CD14-positive monocyte (primary cell): ENCODE measurements around the gene MICAL2. TPM values are rescaled to one million over a fixed set of nuclear protein-coding genes. Genes with fewer than 3 reads are reported as not detected.

Experiments used
- DNase-seq, 3 donors: peaks; one replicate each; pipeline ENCODE4 v3.0.0-alpha.2; 2011 to 2022
- H2AFZ ChIP-seq: 2 replicates; pipeline ENCODE4 v1.6.0; 2012; ENCODE audit warnings: mild to moderate bottlenecking, low read depth, low read length, inconsistent platforms; ENCODE audit not compliant: insufficient read depth, poor library complexity, severe bottlenecking
- H3K27ac ChIP-seq, 2 donors: 1 replicate in 1 of 2; 2 replicates in 1 of 2; pipeline ENCODE4 v1.5.1; 2012 to 2013; ENCODE audit warnings: low read length in 2 of 2, control low read depth in 1 of 2, inconsistent platforms in 1 of 2, low read depth in 1 of 2, mild to moderate bottlenecking in 1 of 2
- H3K27me3 ChIP-seq, 2 donors: one replicate each; pipeline versions ENCODE4 v1.6.0 to v1.6.1; 2011 to 2013; ENCODE audit warnings: low read length in 2 of 2; ENCODE audit not compliant: control insufficient read depth in 2 of 2, insufficient read depth in 2 of 2
- H3K36me3 ChIP-seq, 2 donors: replicated peaks in 1 of 2; 1 replicate in 1 of 2; 2 replicates in 1 of 2; pipeline versions ENCODE4 v1.5.1 to v1.6.1; 2012 to 2013; ENCODE audit warnings: low read length in 2 of 2, control low read depth in 1 of 2, inconsistent platforms in 1 of 2, mild to moderate bottlenecking in 1 of 2; ENCODE audit not compliant: insufficient read depth in 2 of 2, control insufficient read depth in 1 of 2
- H3K4me1 ChIP-seq, 2 donors: 1 replicate in 1 of 2; 2 replicates in 1 of 2; pipeline versions ENCODE4 v1.5.1 to v1.6.1; 2012 to 2013; ENCODE audit warnings: low read length in 2 of 2, control low read depth in 1 of 2, inconsistent platforms in 1 of 2, mild to moderate bottlenecking in 1 of 2, moderate library complexity in 1 of 2; ENCODE audit not compliant: insufficient read depth in 2 of 2, control insufficient read depth in 1 of 2
- H3K4me2 ChIP-seq: replicated peaks from 2 replicates; pipeline ENCODE3; 2012; ENCODE audit warnings: low read length, moderate library complexity, mild to moderate bottlenecking; ENCODE audit not compliant: poor library complexity, severe bottlenecking; ENCODE audit errors: extremely low read depth
- H3K4me3 ChIP-seq, 3 experiments: fragments of 200-600 bp in 1 of 3; sonication (generic) in 1 of 3; replicated peaks in 1 of 3; 1 replicate in 2 of 3; 2 replicates in 1 of 3; pipeline ENCODE4 v1.5.1; 2011 to 2013; ENCODE audit warnings: low read length in 3 of 3, mild to moderate bottlenecking in 3 of 3, control low read depth in 2 of 3, low read depth in 2 of 3, inconsistent platforms in 1 of 3, moderate library complexity in 1 of 3
- H3K79me2 ChIP-seq: 2 replicates; pipeline ENCODE4 v1.6.0; 2012; ENCODE audit warnings: mild to moderate bottlenecking, control low read depth, inconsistent platforms, low read length, moderate library complexity; ENCODE audit not compliant: insufficient read depth
- H3K9ac ChIP-seq: 2 replicates; pipeline ENCODE4 v1.6.0; 2017; ENCODE audit warnings: low read length, mild to moderate bottlenecking; ENCODE audit not compliant: insufficient read depth, poor library complexity, severe bottlenecking
- H3K9me3 ChIP-seq, 2 donors: replicated peaks in 1 of 2; 1 replicate in 1 of 2; 2 replicates in 1 of 2; pipeline versions ENCODE4 v1.5.1 to v1.6.1; 2012 to 2013; ENCODE audit warnings: low read length in 2 of 2, control low read depth in 1 of 2; ENCODE audit not compliant: control insufficient read depth in 1 of 2, insufficient read depth in 1 of 2
- H4K20me1 ChIP-seq: 2 replicates; pipeline ENCODE4 v1.6.0; 2012; ENCODE audit warnings: mild to moderate bottlenecking, low read length, control low read depth, moderate library complexity; ENCODE audit not compliant: insufficient read depth
- H3K27ac Mint-ChIP-seq, 7 donors: one replicate each; pipeline ENCODE4 v1.8.0; 2020; ENCODE audit warnings: mild to moderate bottlenecking in 7 of 7, mixed read lengths in 7 of 7, moderate library complexity in 6 of 7, inconsistent platforms in 2 of 7
- H3K27me3 Mint-ChIP-seq, 3 donors: one replicate each; pipeline ENCODE4 v1.8.0; 2021 to 2022; ENCODE audit warnings: low read depth in 3 of 3, mild to moderate bottlenecking in 3 of 3, mixed read lengths in 3 of 3, moderate library complexity in 3 of 3, inconsistent platforms in 1 of 3
- H3K36me3 Mint-ChIP-seq, 2 donors: one replicate each; pipeline ENCODE4 v1.8.0; 2020; ENCODE audit warnings: mixed read lengths in 2 of 2, inconsistent platforms in 1 of 2, mild to moderate bottlenecking in 1 of 2
- H3K4me1 Mint-ChIP-seq: one replicate; pipeline ENCODE4 v1.8.0; 2020; ENCODE audit warnings: mild to moderate bottlenecking, mixed read lengths
- H3K4me3 Mint-ChIP-seq, 2 donors: one replicate each; pipeline ENCODE4 v1.8.0; 2020; ENCODE audit warnings: mild to moderate bottlenecking in 2 of 2, mixed read lengths in 2 of 2, moderate library complexity in 1 of 2
- H3K9me3 Mint-ChIP-seq, 7 donors: one replicate each; pipeline ENCODE4 v1.8.0; 2020 to 2022; ENCODE audit warnings: mixed read lengths in 7 of 7, mild to moderate bottlenecking in 6 of 7, moderate library complexity in 6 of 7, inconsistent platforms in 2 of 7
- CTCF ChIP-seq: fragments of 200-600 bp; IDR thresholded peaks from one replicate; pipeline ENCODE4 v1.8.0; 2022; ENCODE audit warnings: antibody characterized with exemption, mild to moderate bottlenecking
- WGBS: methylation state at CpG from one replicate; pipeline ENCODE4 v1.1.5; 2013; ENCODE audit warnings: missing lambda C conversion rate; ENCODE audit not compliant: insufficient coverage; 5-methylcytosine and 5-hydroxymethylcytosine counted together
- intact Hi-C, 2 donors: fragments of 100-400 bp; cut with micrococcal nuclease; formaldehyde crosslinking; loops; one replicate each; pipeline versions ENCODE4 v1.15.0 to v1.15.1; 2023
- polyA plus RNA-seq, 3 donors: library from polyadenylated mRNA; depleted of rRNA in 1 of 3; unstranded in 2 of 3; stranded (reverse) in 1 of 3; fragments of 300-500 nt in 2 of 3; fragments of >200 nt in 1 of 3; fragmentation: Illumina TruSeq in 2 of 3; gene quantifications; 1 replicate in 2 of 3; 2 replicates in 1 of 3; pipeline ENCODE4 v1.2.3, GENCODE V29; 2012 to 2021

Gene MICAL2
- polyA plus RNA-seq, 3 donors, result 39.8 to 72.5 (median 44.0) TPM

GRCh38 chr11:12133547-12134235, 23.3 kb downstream of the MICAL2 start:
- peaks cover 68 to 70% of the 10 kb centered on the region in 2 donors for H3K4me1 ChIP-seq
- H3K9ac ChIP-seq, result no peak overlapping the region
- Mint-ChIP-seq H3K27ac (peak overlapping the region; percentile 85 to 97 (median 93)), H3K4me3 (peak overlapping the region in 1 of 2 donors; percentile 76), H3K4me1 (peaks cover 67% of the 10 kb centered on the region), H3K9me3 (no peaks in the 10 kb centered on the region), H3K27me3 (peaks cover 0 to 2% (median 1%) of the 10 kb centered on the region in 3 donors), H3K36me3 (peaks cover 31 to 65% of the 10 kb centered on the region in 2 donors)
- no peak overlapping the region for H2AFZ ChIP-seq
- H4K20me1 ChIP-seq, result peaks cover 25% of the 10 kb centered on the region
- peak overlapping the region in 1 of 3 experiments; percentile 57 for H3K4me3 ChIP-seq
- no peak for DNase-seq
- intact Hi-C loops, result no loop called here
- 61% methylated on average over 3 of the region's 5 CpGs for WGBS
- H3K9me3 ChIP-seq, result no peaks in the 10 kb centered on the region
- H3K36me3 ChIP-seq, result peaks cover 9% of the 10 kb centered on the region in 2 donors
- no peak for TF ChIP-seq CTCF
- peak overlapping the region; percentile 66 to 86 for H3K27ac ChIP-seq
- peaks cover 57% of the 10 kb centered on the region for H3K79me2 ChIP-seq
- H3K27me3 ChIP-seq, result no peaks in the 10 kb centered on the region
- H3K4me2 ChIP-seq, result peak overlapping the region; percentile 64

- Histone ChIP-seq H3K36me3 (peaks cover 14 to 15% of the 10 kb centered on the region in 2 donors), H2AFZ (peak overlapping the region; percentile 55), H3K4me3 (peak overlapping the region in 2 of 3 experiments; percentile 10 to 57), H4K20me1 (peaks cover 25% of the 10 kb centered on the region), H3K4me2 (peak overlapping the region; percentile 64), H3K27me3 (no peaks in the 10 kb centered on the region), H3K9ac (peak overlapping the region; percentile 53), H3K27ac (peak overlapping the region; percentile 66 to 86), H3K4me1 (peaks cover 63 to 66% of the 10 kb centered on the region in 2 donors), H3K9me3 (no peaks in the 10 kb centered on the region), H3K79me2 (peaks cover 54% of the 10 kb centered on the region)
- peak overlapping the region; percentile 66 to 76 for H3K4me3 Mint-ChIP-seq
- H3K4me1 Mint-ChIP-seq, result peaks cover 63% of the 10 kb centered on the region
- peaks cover 0 to 2% (median 1%) of the 10 kb centered on the region in 3 donors for H3K27me3 Mint-ChIP-seq
- H3K27ac Mint-ChIP-seq, result peak overlapping the region; percentile 85 to 97 (median 93)
- TF ChIP-seq CTCF, result no peak
- 0% methylated on average over 4 of the region's 4 CpGs for WGBS
- DNase-seq, result peak; percentile 55 to 77 (median 71)
- intact Hi-C loops, result no loop called here
- no peaks in the 10 kb centered on the region for H3K9me3 Mint-ChIP-seq
- H3K36me3 Mint-ChIP-seq, result peaks cover 31 to 66% of the 10 kb centered on the region in 2 donors
These were observed 23.8 kb downstream of the MICAL2 start for GRCh38 chr11:12134236-12134585.
